Activated T-cell treated with anti-CD3 and anti-CD28 coated beads, Interleukin-2, amount 50 U/mL, for 4 hours (primary cell): ENCODE data around the gene SMIM38. TPM values are rescaled to one million over a fixed set of nuclear protein-coding genes. Genes with fewer than 3 reads are reported as not detected.

Experiments used
- ATAC-seq, 2 donors: fragments of 200-7000 bp; cut with Tn5 transposase; one replicate each; pipeline ENCODE4 v1.10.0; 2021
- DNase-seq: peaks from one replicate; pipeline ENCODE4 v3.0.0-alpha.2; 2020
- H3K27me3 Mint-ChIP-seq: one replicate; pipeline ENCODE4 v1.8.0; 2021; ENCODE audit warnings: low read depth, mixed read lengths
- H3K36me3 Mint-ChIP-seq: one replicate; pipeline ENCODE4 v1.8.0; 2022; ENCODE audit warnings: mixed read lengths; ENCODE audit not compliant: insufficient read depth
- H3K4me1 Mint-ChIP-seq: one replicate; pipeline ENCODE4 v1.8.0; 2021; ENCODE audit warnings: low read depth, mixed read lengths
- H3K4me3 Mint-ChIP-seq: one replicate; pipeline ENCODE4 v1.8.0; 2021; ENCODE audit warnings: mild to moderate bottlenecking, moderate library complexity, mixed read lengths
- H3K9me3 Mint-ChIP-seq: one replicate; pipeline ENCODE4 v1.8.0; 2021; ENCODE audit warnings: mixed read lengths
- total RNA-seq, 3 donors: library from RNA; stranded (reverse); gene quantifications; one replicate each; pipeline ENCODE4 v1.2.1, GENCODE V29; 2021

Gene SMIM38
- total RNA-seq, 3 donors from 2014 or later, result 0.10 to 0.18 (median 0.16) TPM

- no peak overlapping the region for H3K4me3 Mint-ChIP-seq
- H3K9me3 Mint-ChIP-seq, result peaks cover 8% of the 10 kb centered on the region
- peaks cover 3% of the 10 kb centered on the region for H3K36me3 Mint-ChIP-seq
- DNase-seq (no peak), ATAC-seq (no peak)
- H3K4me1 Mint-ChIP-seq, result peaks cover 10% of the 10 kb centered on the region
- peaks cover 2% of the 10 kb centered on the region for H3K27me3 Mint-ChIP-seq
Observed at GRCh38 chr11:69154938-69155301, 815 bp upstream of the SMIM38 start.

GRCh38 chr11:69156235-69156639 lies 502 bp downstream of the SMIM38 start:
- H3K9me3 Mint-ChIP-seq, result no peaks in the 10 kb centered on the region
- ATAC-seq (no peak), DNase-seq (no peak)
- no peaks in the 10 kb centered on the region for H3K36me3 Mint-ChIP-seq
- peaks cover 10% of the 10 kb centered on the region for H3K4me1 Mint-ChIP-seq
- no peaks in the 10 kb centered on the region for H3K27me3 Mint-ChIP-seq
- no peak overlapping the region for H3K4me3 Mint-ChIP-seq

DNA sequence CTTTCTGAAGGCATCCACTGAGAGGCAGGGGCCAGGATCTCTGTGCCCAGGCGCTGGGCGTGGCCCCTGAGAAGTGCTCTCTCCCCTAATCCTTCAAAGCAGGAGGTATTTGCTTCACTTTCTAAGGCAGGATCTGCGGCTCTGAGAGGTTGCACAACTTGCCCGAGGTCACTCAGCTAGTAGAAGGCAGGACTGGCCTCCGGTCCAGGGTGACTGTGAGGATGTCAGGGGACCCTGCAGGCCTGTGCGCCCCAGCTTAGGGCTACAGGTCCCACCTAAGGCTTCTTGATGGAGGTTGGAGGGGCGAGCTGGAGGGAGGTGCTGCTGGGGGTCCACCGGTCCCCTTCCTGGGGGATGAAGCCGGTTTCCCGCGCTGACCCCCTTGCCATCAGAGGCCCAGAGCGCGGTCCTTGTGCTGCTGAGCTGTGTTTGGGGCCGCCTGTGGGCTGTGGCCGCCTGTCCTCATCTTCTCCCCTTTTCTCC lies 979 bp downstream of the SMIM38 start:
- H3K36me3 Mint-ChIP-seq, result no peaks in the 10 kb centered on the region
- no peaks in the 10 kb centered on the region for H3K9me3 Mint-ChIP-seq
- no peaks in the 10 kb centered on the region for H3K27me3 Mint-ChIP-seq
- no peak overlapping the region for H3K4me3 Mint-ChIP-seq
- peaks cover 10% of the 10 kb centered on the region for H3K4me1 Mint-ChIP-seq
- ATAC-seq (no peak), DNase-seq (no peak)

GRCh38 chr11:69157156-69157821 lies 1.6 kb downstream of the SMIM38 start:
- no peaks in the 10 kb centered on the region for H3K27me3 Mint-ChIP-seq
- H3K4me1 Mint-ChIP-seq, result peaks cover 10% of the 10 kb centered on the region
- no peak for ATAC-seq
- H3K36me3 Mint-ChIP-seq, result no peaks in the 10 kb centered on the region
- DNase-seq, result no peak
- no peaks in the 10 kb centered on the region for H3K9me3 Mint-ChIP-seq
- no peak overlapping the region for H3K4me3 Mint-ChIP-seq

DNA sequence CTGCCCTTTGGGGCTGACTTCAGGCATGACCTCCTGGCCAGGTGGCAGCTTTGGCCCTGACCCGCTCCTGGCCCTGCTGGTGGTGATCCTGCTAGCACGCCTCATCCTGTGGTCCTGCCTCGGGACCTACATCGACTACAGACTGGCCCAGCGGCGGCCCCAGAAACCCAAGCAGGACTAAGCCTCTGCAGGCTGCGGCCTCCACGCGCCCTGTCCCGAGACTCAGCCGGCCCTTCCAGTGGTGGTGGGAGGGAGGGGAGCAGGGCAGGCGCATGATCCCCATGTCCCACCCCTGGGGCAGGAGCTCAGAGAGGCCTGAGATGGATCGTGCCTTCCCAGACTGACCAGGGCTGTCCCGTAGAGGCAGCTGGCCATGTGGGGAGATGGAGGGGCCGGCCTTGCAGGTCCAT lies 2.1 kb downstream of the SMIM38 start:
- H3K9me3 Mint-ChIP-seq, result no peaks in the 10 kb centered on the region
- H3K4me1 Mint-ChIP-seq, result peaks cover 10% of the 10 kb centered on the region
- ATAC-seq (no peak), DNase-seq (no peak)
- H3K36me3 Mint-ChIP-seq, result no peaks in the 10 kb centered on the region
- no peaks in the 10 kb centered on the region for H3K27me3 Mint-ChIP-seq
- no peak overlapping the region for H3K4me3 Mint-ChIP-seq

GRCh38 chr11:69158301-69159149 lies 2.8 kb downstream of the SMIM38 start:
- no peak overlapping the region for H3K4me3 Mint-ChIP-seq
- H3K9me3 Mint-ChIP-seq, result no peaks in the 10 kb centered on the region
- no peaks in the 10 kb centered on the region for H3K36me3 Mint-ChIP-seq
- ATAC-seq, result no peak
- peaks cover 10% of the 10 kb centered on the region for H3K4me1 Mint-ChIP-seq
- no peak for DNase-seq
- no peaks in the 10 kb centered on the region for H3K27me3 Mint-ChIP-seq

DNA sequence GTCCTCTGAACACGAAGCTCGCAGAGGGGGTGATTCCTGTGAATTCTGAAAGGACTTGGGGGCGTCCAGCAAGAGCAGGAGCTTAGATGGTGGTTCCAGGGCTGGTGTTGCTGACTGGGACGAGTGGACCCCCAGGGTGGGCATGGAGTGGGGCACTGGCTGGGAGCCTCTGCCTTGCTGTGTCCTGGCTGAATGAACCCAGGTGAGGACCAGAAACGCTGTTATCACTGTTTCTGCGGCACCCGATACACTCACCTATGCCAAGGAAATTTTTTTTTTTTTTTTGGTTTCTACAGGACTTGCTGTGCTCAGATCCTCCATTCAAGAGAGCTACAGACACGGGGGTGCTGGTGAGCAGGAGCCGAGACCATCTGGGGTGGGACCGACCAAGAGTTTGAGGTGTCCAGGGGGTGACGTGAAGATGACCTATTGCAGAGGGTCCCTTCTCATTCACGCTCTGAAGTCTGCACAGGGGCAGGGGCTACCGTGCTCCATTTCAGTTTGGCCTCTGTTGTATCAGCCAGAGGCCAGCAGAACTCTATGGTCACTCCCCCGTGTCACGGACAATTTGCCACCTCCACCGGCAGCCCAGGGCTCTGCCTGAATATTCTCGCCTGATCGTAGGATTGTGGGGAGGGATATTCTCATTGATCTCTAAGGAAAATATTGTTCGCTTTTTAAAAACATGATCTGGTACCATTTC lies 3.6 kb downstream of the SMIM38 start:
- Mint-ChIP-seq H3K4me1 (peaks cover 10% of the 10 kb centered on the region), H3K36me3 (no peaks in the 10 kb centered on the region), H3K9me3 (peaks cover 6% of the 10 kb centered on the region), H3K27me3 (no peaks in the 10 kb centered on the region), H3K4me3 (no peak overlapping the region)
- ATAC-seq, result no peak
- DNase-seq, result no peak

- no peak for ATAC-seq
- H3K4me3 Mint-ChIP-seq, result no peak overlapping the region
- H3K9me3 Mint-ChIP-seq, result peaks cover 6% of the 10 kb centered on the region
- H3K36me3 Mint-ChIP-seq, result no peaks in the 10 kb centered on the region
- peaks cover 10% of the 10 kb centered on the region for H3K4me1 Mint-ChIP-seq
- no peak for DNase-seq
- H3K27me3 Mint-ChIP-seq, result no peaks in the 10 kb centered on the region
Observed at GRCh38 chr11:69160296-69161116, 4.8 kb downstream of the SMIM38 start.

GRCh38 chr11:69161117-69161407 lies 5.3 kb downstream of the SMIM38 start:
- Mint-ChIP-seq H3K4me3 (no peak overlapping the region), H3K4me1 (peaks cover 6% of the 10 kb centered on the region), H3K27me3 (no peaks in the 10 kb centered on the region), H3K9me3 (peaks cover 6% of the 10 kb centered on the region), H3K36me3 (no peaks in the 10 kb centered on the region)
- ATAC-seq (no peak), DNase-seq (no peak)

DNA sequence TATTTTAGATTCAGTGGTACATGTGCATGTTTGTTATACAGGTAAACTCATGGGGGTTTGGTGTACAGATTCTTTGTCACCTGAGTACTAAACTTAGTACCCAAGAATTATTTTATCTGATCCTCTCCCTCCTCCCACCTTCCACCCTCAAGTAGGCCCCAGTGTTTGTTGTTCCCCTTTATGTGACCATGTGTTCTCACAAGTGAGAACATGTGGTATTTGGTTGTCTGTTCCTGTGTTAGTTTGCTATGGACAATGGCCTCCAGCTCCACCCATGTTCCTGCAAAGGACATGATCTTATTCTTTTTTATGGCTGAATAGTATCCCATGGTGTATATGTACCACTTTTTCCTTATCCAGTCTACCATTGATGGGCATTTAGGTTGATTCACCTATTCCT lies 6.8 kb downstream of the SMIM38 start:
- Mint-ChIP-seq H3K9me3 (peaks cover 6% of the 10 kb centered on the region), H3K4me3 (no peak overlapping the region), H3K36me3 (no peaks in the 10 kb centered on the region)

GRCh38 chr11:69163842-69164241 lies 8.1 kb downstream of the SMIM38 start:
- Mint-ChIP-seq H3K27me3 (peaks cover 3% of the 10 kb centered on the region), H3K9me3 (peaks cover 6% of the 10 kb centered on the region), H3K4me3 (no peak overlapping the region), H3K4me1 (peaks cover 10% of the 10 kb centered on the region), H3K36me3 (no peaks in the 10 kb centered on the region)
- DNase-seq (no peak), ATAC-seq (no peak)

More for the DNA sequence above, 6.8 kb downstream of the SMIM38 start:
- no peak for ATAC-seq
- no peak for DNase-seq
- Mint-ChIP-seq H3K4me1 (peaks cover 10% of the 10 kb centered on the region), H3K27me3 (peaks cover 2% of the 10 kb centered on the region)

GRCh38 chr11:69164824-69165223 lies 9.1 kb downstream of the SMIM38 start:
- no peaks in the 10 kb centered on the region for H3K36me3 Mint-ChIP-seq
- peaks cover 10% of the 10 kb centered on the region for H3K4me1 Mint-ChIP-seq
- no peak for DNase-seq

GRCh38 chr11:69165775-69166174 lies 10.0 kb downstream of the SMIM38 start:
- DNase-seq (no peak), ATAC-seq (no peak)
- peaks cover 3% of the 10 kb centered on the region for H3K27me3 Mint-ChIP-seq
- no peaks in the 10 kb centered on the region for H3K36me3 Mint-ChIP-seq
- no peak overlapping the region for H3K4me3 Mint-ChIP-seq
- peaks cover 6% of the 10 kb centered on the region for H3K9me3 Mint-ChIP-seq
- H3K4me1 Mint-ChIP-seq, result peaks cover 10% of the 10 kb centered on the region

More at GRCh38 chr11:69164824-69165223, 9.1 kb downstream of the SMIM38 start:
- ATAC-seq, result no peak
- H3K4me3 Mint-ChIP-seq, result no peak overlapping the region
- peaks cover 6% of the 10 kb centered on the region for H3K9me3 Mint-ChIP-seq
- peaks cover 3% of the 10 kb centered on the region for H3K27me3 Mint-ChIP-seq
